ENCODE measurements around the gene NCKAP5.

DNA sequence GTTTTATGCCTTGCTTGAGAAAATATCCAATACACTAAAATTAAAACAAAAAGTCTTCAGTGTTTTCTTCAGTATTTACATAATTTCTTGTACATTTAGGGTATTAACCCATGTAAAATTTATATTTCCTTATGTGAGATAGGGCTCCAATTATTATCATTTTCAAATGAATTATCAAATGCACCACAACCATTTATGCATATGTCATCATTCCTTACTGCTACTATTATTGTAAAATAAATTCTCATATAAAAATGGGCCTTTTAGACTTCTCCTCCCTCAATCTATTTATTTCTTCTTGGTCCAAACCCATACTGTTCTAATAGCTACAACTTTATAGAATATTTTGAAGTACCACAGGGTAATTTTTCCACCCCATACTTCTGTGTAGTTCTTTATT lies 722.9 kb downstream of the NCKAP5 start:
- TF ChIP-seq, protein P1, sequence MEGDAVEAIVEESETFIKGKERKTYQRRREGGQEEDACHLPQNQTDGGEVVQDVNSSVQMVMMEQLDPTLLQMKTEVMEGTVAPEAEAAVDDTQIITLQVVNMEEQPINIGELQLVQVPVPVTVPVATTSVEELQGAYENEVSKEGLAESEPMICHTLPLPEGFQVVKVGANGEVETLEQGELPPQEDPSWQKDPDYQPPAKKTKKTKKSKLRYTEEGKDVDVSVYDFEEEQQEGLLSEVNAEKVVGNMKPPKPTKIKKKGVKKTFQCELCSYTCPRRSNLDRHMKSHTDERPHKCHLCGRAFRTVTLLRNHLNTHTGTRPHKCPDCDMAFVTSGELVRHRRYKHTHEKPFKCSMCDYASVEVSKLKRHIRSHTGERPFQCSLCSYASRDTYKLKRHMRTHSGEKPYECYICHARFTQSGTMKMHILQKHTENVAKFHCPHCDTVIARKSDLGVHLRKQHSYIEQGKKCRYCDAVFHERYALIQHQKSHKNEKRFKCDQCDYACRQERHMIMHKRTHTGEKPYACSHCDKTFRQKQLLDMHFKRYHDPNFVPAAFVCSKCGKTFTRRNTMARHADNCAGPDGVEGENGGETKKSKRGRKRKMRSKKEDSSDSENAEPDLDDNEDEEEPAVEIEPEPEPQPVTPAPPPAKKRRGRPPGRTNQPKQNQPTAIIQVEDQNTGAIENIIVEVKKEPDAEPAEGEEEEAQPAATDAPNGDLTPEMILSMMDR (IDR thresholded peaks at IDR 0.05) = no peak
- TF ChIP-seq POLR2AphosphoS5 (IDR thresholded peaks at IDR 0.05) = no peak

Data from prostate gland (tissue), 2 donors.